K562 (cell line): ENCODE data around the gene ADAM10. TPM values are rescaled to one million over a fixed set of nuclear protein-coding genes. Genes with fewer than 3 reads are reported as not detected.

ENCODE experiments used
- ATAC-seq: fragments of 200-7000 bp; cut with Tn5 transposase; 3 replicates; pipeline ENCODE4 v1.9.1; 2020; ENCODE audit warnings: moderate library complexity
- BruUV-seq: library from RNA; stranded (reverse); fragments of 400-500 nt; replicated peaks from 2 replicates; lab custom pipeline; 2021; lab: Mats Ljungman, UMichigan
- CTCF ChIA-PET: fragments of 300-600 bp; formaldehyde crosslinking; extraction: SDS; loops from one replicate; lab custom pipeline; 2021; ENCODE audit warnings: low intra/inter-chr PET ratio; lab: Yijun Ruan, JAX
- POLR2A ChIA-PET: fragments of 300-600, 350-650 bp; sonication (Branson Sonifier 250); formaldehyde crosslinking; extraction: SDS; loops from one replicate; lab custom pipeline; 2021; ENCODE audit warnings: antibody characterized with exemption, inconsistent platforms; lab: Yijun Ruan, JAX
- DNase-seq, 4 experiments: peaks; one replicate each; pipeline versions ENCODE4 v3.0.0 to v3.0.0-alpha.2; 2011 to 2018; ENCODE audit warnings: low spot score in 3 of 4, mixed read lengths in 3 of 4; ENCODE audit errors: extremely low read depth in 1 of 4
- FAIRE-seq: peaks from 2 replicates; lab custom pipeline; 2011; peaks lifted over from hg19 to GRCh38; lab: Jason Lieb, UNC
- H2AFZ ChIP-seq: 2 replicates; pipeline ENCODE4 v1.6.0; 2011; ENCODE audit warnings: low read depth, low read length, control low read depth, inconsistent platforms
- H3K27ac ChIP-seq: fragments of 200-600 bp; 3 replicates; pipeline ENCODE4 v1.8.0; 2011; ENCODE audit warnings: low read depth, mild to moderate bottlenecking, control low read depth, inconsistent platforms, low read length, moderate library complexity, mixed read lengths; ENCODE audit errors: extremely low read depth
- H3K27me3 ChIP-seq, 2 experiments: fragments of 300-600 bp in 1 of 2; 2 replicates in 1 of 2; 3 replicates in 1 of 2; pipeline versions ENCODE4 v1.6.0 to v1.8.0; 2011; ENCODE audit warnings: inconsistent platforms in 2 of 2, low read length in 2 of 2, mild to moderate bottlenecking in 1 of 2, mixed read lengths in 1 of 2, moderate library complexity in 1 of 2; ENCODE audit not compliant: control insufficient read depth in 2 of 2, insufficient read depth in 2 of 2
- H3K36me3 ChIP-seq: fragments of 300-600 bp; 3 replicates; pipeline ENCODE4 v1.8.0; 2011; ENCODE audit warnings: mild to moderate bottlenecking, low read length, inconsistent platforms; ENCODE audit not compliant: control insufficient read depth, insufficient read depth
- H3K4me1 ChIP-seq, 2 experiments: fragments of 200-600 bp in 1 of 2; replicated peaks in 1 of 2; 2 replicates in 1 of 2; 3 replicates in 1 of 2; pipeline versions ENCODE4 v1.5.1 to v1.8.0; 2011; ENCODE audit warnings: inconsistent platforms in 2 of 2, low read length in 2 of 2, mild to moderate bottlenecking in 1 of 2, mixed read lengths in 1 of 2, moderate library complexity in 1 of 2; ENCODE audit not compliant: control insufficient read depth in 2 of 2, insufficient read depth in 2 of 2
- H3K4me2 ChIP-seq: 2 replicates; pipeline ENCODE4 v1.6.1; 2011; ENCODE audit warnings: low read length, control low read depth, inconsistent platforms, mixed read lengths; ENCODE audit not compliant: insufficient read depth
- H3K4me3 ChIP-seq: fragments of 200-600 bp; sonication (generic), shearing (Covaris generic); 2 replicates; pipeline ENCODE4 v1.5.1; 2016; ENCODE audit warnings: control low read depth, inconsistent platforms
- H3K79me2 ChIP-seq: fragments of 200-600 bp; 3 replicates; pipeline ENCODE4 v1.8.0; 2011; ENCODE audit warnings: low read length, inconsistent platforms; ENCODE audit not compliant: control insufficient read depth, insufficient read depth
- H3K9ac ChIP-seq, 2 experiments: 2 replicates each; pipeline versions ENCODE4 v1.6.0 to v1.6.1; 2011; ENCODE audit warnings: low read depth in 2 of 2, low read length in 2 of 2, control low read depth in 1 of 2, inconsistent platforms in 1 of 2, mild to moderate bottlenecking in 1 of 2, mixed read lengths in 1 of 2; ENCODE audit not compliant: insufficient read depth in 1 of 2
- H3K9me1 ChIP-seq: one replicate; pipeline ENCODE4 v1.6.0; 2011; ENCODE audit warnings: inconsistent platforms, mild to moderate bottlenecking, low read length, moderate library complexity; ENCODE audit not compliant: control insufficient read depth, insufficient read depth
- H3K9me3 ChIP-seq: replicated peaks from 2 replicates; pipeline ENCODE4 v1.5.1; 2011; ENCODE audit warnings: low read depth, low read length, inconsistent platforms; ENCODE audit not compliant: control insufficient read depth, insufficient read depth
- H4K20me1 ChIP-seq: replicated peaks from 2 replicates; pipeline ENCODE4 v1.6.1; 2011; ENCODE audit warnings: low read length, inconsistent platforms, mixed read lengths; ENCODE audit not compliant: control insufficient read depth, insufficient read depth
- ADNP ChIP-seq: fragments of 200-800 bp; sonication (Bioruptor generic); IDR thresholded peaks from 2 replicates; pipeline ENCODE4 v1.6.1; 2016; ENCODE audit warnings: missing genetic modification characterization, missing compliant biosample characterization
- CREB3L1 ChIP-seq: fragments of 450-650 bp; IDR thresholded peaks from 2 replicates; pipeline ENCODE4 v1.6.1; 2014; ENCODE audit warnings: low read depth, mild to moderate bottlenecking, moderate library complexity, borderline replicate concordance
- EGR1 ChIP-seq: fragments of 450-650 bp; conservative IDR thresholded peaks from 2 replicates; pipeline ENCODE4 v1.6.1; 2017; ENCODE audit warnings: mild to moderate bottlenecking
- FOXO4 ChIP-seq: fragments of 450-650 bp; formaldehyde crosslinking; IDR thresholded peaks from 2 replicates; pipeline ENCODE4 v1.4.0; 2020; ENCODE audit warnings: mild to moderate bottlenecking, moderate library complexity
- KLF16 ChIP-seq: IDR thresholded peaks from 2 replicates; pipeline ENCODE4 v1.6.1; 2016; ENCODE audit warnings: antibody characterized with exemption
- MTA2 ChIP-seq: fragments of 450-650 bp; IDR thresholded peaks from 2 replicates; pipeline ENCODE4 v1.6.1; 2016; ENCODE audit warnings: low read depth
- NFIC ChIP-seq: fragments of 450-650 bp; IDR thresholded peaks from 2 replicates; pipeline ENCODE4 v1.6.1; 2017; ENCODE audit warnings: mild to moderate bottlenecking, inconsistent platforms
- PURB ChIP-seq: sonication (generic); formaldehyde crosslinking; IDR thresholded peaks from 2 replicates; pipeline ENCODE4 v1.9.0; 2021; ENCODE audit warnings: low read depth, mild to moderate bottlenecking, missing genetic modification reagents
- RBM15 ChIP-seq: fragments of 200-400 bp; formaldehyde crosslinking; IDR thresholded peaks from 2 replicates; pipeline ENCODE4 v1.6.1; 2018; ENCODE audit warnings: mild to moderate bottlenecking, low read length, moderate library complexity; ENCODE audit not compliant: insufficient read depth
- ZNF324 ChIP-seq: fragments of 250-450 bp; sonication (Bioruptor Pico); IDR thresholded peaks from 2 replicates; pipeline ENCODE4 v1.4.0; 2020; ENCODE audit warnings: mild to moderate bottlenecking
- ZNF696 ChIP-seq: fragments of 250-450 bp; sonication (Bioruptor Pico); conservative IDR thresholded peaks from 2 replicates; pipeline ENCODE4 v1.4.0; 2020; ENCODE audit warnings: mild to moderate bottlenecking, moderate library complexity
- WGBS: fragments of 100-300 bp; shearing (Covaris generic); methylation state at CpG from one replicate; pipeline ENCODE4 v1.1.6; 2016; ENCODE audit warnings: low coverage, mixed read lengths; ENCODE audit not compliant: insufficient coverage; ENCODE audit errors: missing lambda C conversion rate; 5-methylcytosine and 5-hydroxymethylcytosine counted together
- in situ Hi-C: fragments of 300-500 bp; cut with MboI; formaldehyde crosslinking; loops from 4 replicates; pipeline ENCODE4 v1.15.0; 2018; ENCODE audit warnings: inconsistent platforms, mixed read lengths
- intact Hi-C: fragments of 100-400 bp; cut with micrococcal nuclease; formaldehyde crosslinking; loops from 2 replicates; pipeline ENCODE4 v1.14.2; 2022
- polyA plus RNA-seq, 8 experiments: library from polyadenylated mRNA; depleted of rRNA in 4 of 8; stranded (reverse) in 5 of 8; unstranded in 3 of 8; fragments of >200 nt; fragmentation: Nextera tagmentation in 2 of 8; fragmentation: Illumina TruSeq in 1 of 8; extraction: Ambion mirVana in 2 of 8; extraction: Trizol in 1 of 8; gene quantifications; 2 replicates each; pipeline versions ENCODE4 v1.2.1 to v1.2.3, GENCODE V29; 2011 to 2014; ENCODE audit warnings: inconsistent platforms in 1 of 8, missing spikeins in 1 of 8
- total RNA-seq, 7 experiments: library from RNA; depleted of rRNA in 6 of 7; stranded (reverse); fragments of >200 nt in 6 of 7; fragmentation: Illumina TruSeq in 2 of 7; extraction: Trizol in 2 of 7; gene quantifications; 2 replicates each; pipeline versions ENCODE4 v1.2.1 to v1.2.3, GENCODE V29; 2011 to 2021; ENCODE audit warnings: low replicate concordance in 1 of 7
- TF ChIP-seq, protein P1 (sequence below): fragments of 450-650 bp; formaldehyde crosslinking; IDR thresholded peaks from 2 replicates; pipeline ENCODE4 v1.4.0; 2022; ENCODE audit warnings: missing genetic modification characterization
- TF ChIP-seq, protein P2 (sequence below), 2 experiments: fragments of 450-650 bp in 1 of 2; IDR thresholded peaks; 2 replicates each; pipeline ENCODE4 v1.6.1; 2011 to 2017; ENCODE audit warnings: low read depth in 2 of 2, antibody characterized with exemption in 1 of 2, borderline replicate concordance in 1 of 2, low read length in 1 of 2, mild to moderate bottlenecking in 1 of 2, mixed read lengths in 1 of 2; ENCODE audit not compliant: control insufficient read depth in 1 of 2

ADAM10 gene
- total and polyA plus RNA-seq, 9 of the 15 experiments (the other 6 are each of a cell fraction or from before 2014, with no cell fraction given), result 11.9 to 152 (median 57.3) TPM

GRCh38 chr15:58704155-58704865 is 45.2 kb downstream of the ADAM10 start:
- ATAC-seq (no peak), DNase-seq (no peak), FAIRE-seq (no peak)
- no peak overlapping the region for H2AFZ ChIP-seq
- in situ Hi-C loops (no loop called here), intact Hi-C loops (no loop called here)
- ChIA-PET CTCF (no interaction called here), POLR2A (no interaction called here)
- no peak overlapping the region for H3K4me3 ChIP-seq
- no TSS peak for BruUV-seq
- H3K9me1 ChIP-seq, result no peaks in the 10 kb centered on the region
- TF ChIP-seq CREB3L1 (no peak), RBM15 (no peak), KLF16 (no peak), ADNP (tag) (no peak), FOXO4 (no peak), EGR1 (no peak), PURB (CRISPR knock-in tag) (no peak), MTA2 (no peak), ZNF696 (CRISPR knock-in tag) (no peak), ZNF324 (no peak), NFIC (no peak)
- TF ChIP-seq, protein P1, sequence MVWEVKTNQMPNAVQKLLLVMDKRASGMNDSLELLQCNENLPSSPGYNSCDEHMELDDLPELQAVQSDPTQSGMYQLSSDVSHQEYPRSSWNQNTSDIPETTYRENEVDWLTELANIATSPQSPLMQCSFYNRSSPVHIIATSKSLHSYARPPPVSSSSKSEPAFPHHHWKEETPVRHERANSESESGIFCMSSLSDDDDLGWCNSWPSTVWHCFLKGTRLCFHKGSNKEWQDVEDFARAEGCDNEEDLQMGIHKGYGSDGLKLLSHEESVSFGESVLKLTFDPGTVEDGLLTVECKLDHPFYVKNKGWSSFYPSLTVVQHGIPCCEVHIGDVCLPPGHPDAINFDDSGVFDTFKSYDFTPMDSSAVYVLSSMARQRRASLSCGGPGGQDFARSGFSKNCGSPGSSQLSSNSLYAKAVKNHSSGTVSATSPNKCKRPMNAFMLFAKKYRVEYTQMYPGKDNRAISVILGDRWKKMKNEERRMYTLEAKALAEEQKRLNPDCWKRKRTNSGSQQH (CRISPR knock-in tag), result no peak
- TF ChIP-seq, protein P2, sequence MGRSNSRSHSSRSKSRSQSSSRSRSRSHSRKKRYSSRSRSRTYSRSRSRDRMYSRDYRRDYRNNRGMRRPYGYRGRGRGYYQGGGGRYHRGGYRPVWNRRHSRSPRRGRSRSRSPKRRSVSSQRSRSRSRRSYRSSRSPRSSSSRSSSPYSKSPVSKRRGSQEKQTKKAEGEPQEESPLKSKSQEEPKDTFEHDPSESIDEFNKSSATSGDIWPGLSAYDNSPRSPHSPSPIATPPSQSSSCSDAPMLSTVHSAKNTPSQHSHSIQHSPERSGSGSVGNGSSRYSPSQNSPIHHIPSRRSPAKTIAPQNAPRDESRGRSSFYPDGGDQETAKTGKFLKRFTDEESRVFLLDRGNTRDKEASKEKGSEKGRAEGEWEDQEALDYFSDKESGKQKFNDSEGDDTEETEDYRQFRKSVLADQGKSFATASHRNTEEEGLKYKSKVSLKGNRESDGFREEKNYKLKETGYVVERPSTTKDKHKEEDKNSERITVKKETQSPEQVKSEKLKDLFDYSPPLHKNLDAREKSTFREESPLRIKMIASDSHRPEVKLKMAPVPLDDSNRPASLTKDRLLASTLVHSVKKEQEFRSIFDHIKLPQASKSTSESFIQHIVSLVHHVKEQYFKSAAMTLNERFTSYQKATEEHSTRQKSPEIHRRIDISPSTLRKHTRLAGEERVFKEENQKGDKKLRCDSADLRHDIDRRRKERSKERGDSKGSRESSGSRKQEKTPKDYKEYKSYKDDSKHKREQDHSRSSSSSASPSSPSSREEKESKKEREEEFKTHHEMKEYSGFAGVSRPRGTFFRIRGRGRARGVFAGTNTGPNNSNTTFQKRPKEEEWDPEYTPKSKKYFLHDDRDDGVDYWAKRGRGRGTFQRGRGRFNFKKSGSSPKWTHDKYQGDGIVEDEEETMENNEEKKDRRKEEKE (IDR thresholded peaks at IDR 0.05; ENCODE audit: borderline replicate concordance in 1 of 2, control insufficient read depth in 1 of 2, low read depth in 2 of 2, low read length in 1 of 2), result no peak
- 87% methylated on average over 4 of the region's 4 CpGs for WGBS
- H3K9ac ChIP-seq, result no peak overlapping the region
- H3K27ac ChIP-seq, result no peak overlapping the region
- H3K79me2 ChIP-seq, result peaks cover 83% of the 10 kb centered on the region
- no peak overlapping the region for H3K4me2 ChIP-seq
- no peaks in the 10 kb centered on the region for H3K27me3 ChIP-seq
- peaks cover 8% of the 10 kb centered on the region; the same call in 1 of the 2 replicates for H3K9me3 ChIP-seq
- peaks cover 26% of the 10 kb centered on the region; the same call in 2 of the 3 replicates for H3K36me3 ChIP-seq
- H3K4me1 ChIP-seq, result no peaks in the 10 kb centered on the region
- no peaks in the 10 kb centered on the region for H4K20me1 ChIP-seq
